HEK293 (cell line): ENCODE measurements around the gene C11orf86.

Source experiments
- CTCF ChIA-PET: fragments of 350-600 bp; formaldehyde crosslinking; extraction: SDS; loops from one replicate; lab custom pipeline; 2021; ENCODE audit warnings: antibody characterized with exemption; lab: Yijun Ruan, JAX
- POLR2A ChIA-PET: fragments of 300-600 bp; formaldehyde crosslinking; extraction: SDS; loops from one replicate; lab custom pipeline; 2020; ENCODE audit warnings: antibody characterized with exemption, inconsistent platforms; lab: Yijun Ruan, JAX
- H3K27ac ChIP-seq: fragments of 200-500 bp; sonication (Bioruptor generic); 2 replicates; pipeline ENCODE4 v1.5.1; 2014; ENCODE audit warnings: low read depth, low read length, control low read depth, inconsistent platforms; ENCODE audit errors: extremely low read depth
- H3K36me3 ChIP-seq, 2 experiments: fragments of 200-500 bp in 1 of 2; sonication (Bioruptor generic) in 1 of 2; 1 replicate in 1 of 2; 2 replicates in 1 of 2; pipeline ENCODE4 v1.5.1; 2014 to 2017; ENCODE audit warnings: inconsistent platforms in 2 of 2, low read length in 2 of 2; ENCODE audit not compliant: control insufficient read depth in 2 of 2, insufficient read depth in 1 of 2
- H3K4me1 ChIP-seq: fragments of 200-500 bp; sonication (Bioruptor generic); 2 replicates; pipeline ENCODE4 v1.5.1; 2014; ENCODE audit warnings: mild to moderate bottlenecking, low read length, inconsistent platforms; ENCODE audit not compliant: control insufficient read depth, insufficient read depth
- H3K4me3 ChIP-seq: 2 replicates; pipeline ENCODE4 v1.5.1; 2011; ENCODE audit warnings: low read depth, mild to moderate bottlenecking, control low read depth, low read length, moderate library complexity
- H3K9me3 ChIP-seq: fragments of 200-500 bp; sonication (Bioruptor generic); 2 replicates; pipeline ENCODE4 v1.5.1; 2014; ENCODE audit warnings: low read depth, low read length, inconsistent platforms; ENCODE audit not compliant: control insufficient read depth, insufficient read depth
- GLIS1 ChIP-seq: fragments of 450-650 bp; formaldehyde crosslinking; IDR thresholded peaks from 2 replicates; pipeline ENCODE4 v1.5.1; 2016; ENCODE audit warnings: missing biosample characterization, missing genetic modification characterization
- KLF7 ChIP-seq: fragments of 450-650 bp; formaldehyde crosslinking; IDR thresholded peaks from 2 replicates; pipeline ENCODE4 v1.5.1; 2016; ENCODE audit warnings: missing biosample characterization, missing genetic modification characterization, borderline replicate concordance
- MEIS1 ChIP-seq: sonication (generic); formaldehyde crosslinking; IDR thresholded peaks from 2 replicates; pipeline ENCODE4 v1.8.1; 2022; ENCODE audit warnings: missing genetic modification reagents, mild to moderate bottlenecking, borderline replicate concordance
- PRDM2 ChIP-seq: fragments of 450-650 bp; formaldehyde crosslinking; IDR thresholded peaks from 2 replicates; pipeline ENCODE4 v1.5.1; 2016; ENCODE audit warnings: missing biosample characterization, missing genetic modification characterization, borderline replicate concordance
- PRDM4 ChIP-seq: fragments of 450-650 bp; formaldehyde crosslinking; IDR thresholded peaks from 2 replicates; pipeline ENCODE4 v1.5.1; 2017; ENCODE audit warnings: missing biosample characterization, missing genetic modification characterization
- SETDB1 ChIP-seq: IDR thresholded peaks from one replicate; pipeline ENCODE4 v1.6.1; 2017; ENCODE audit warnings: mild to moderate bottlenecking, low read length, moderate library complexity, mixed read lengths; ENCODE audit not compliant: insufficient read length
- YY1 ChIP-seq: fragments of 450-650 bp; formaldehyde crosslinking; IDR thresholded peaks from 2 replicates; pipeline ENCODE4 v1.5.1; 2018; ENCODE audit warnings: missing biosample characterization, missing genetic modification characterization
- ZNF140 ChIP-seq: fragments of 450-650 bp; formaldehyde crosslinking; IDR thresholded peaks from 2 replicates; pipeline ENCODE4 v1.5.1; 2016; ENCODE audit warnings: missing biosample characterization, missing genetic modification characterization
- ZNF16 ChIP-seq: fragments of 450-650 bp; formaldehyde crosslinking; IDR thresholded peaks from 2 replicates; pipeline ENCODE4 v1.5.1; 2016; ENCODE audit warnings: low read depth, missing biosample characterization, missing genetic modification characterization
- ZNF266 ChIP-seq: fragments of 450-650 bp; formaldehyde crosslinking; IDR thresholded peaks from 2 replicates; pipeline ENCODE4 v1.5.1; 2016; ENCODE audit warnings: missing biosample characterization, missing genetic modification characterization, low read depth
- ZNF280C ChIP-seq: fragments of 450-650 bp; formaldehyde crosslinking; IDR thresholded peaks from 2 replicates; pipeline ENCODE4 v1.5.1; 2016; ENCODE audit warnings: missing biosample characterization, missing genetic modification characterization
- ZNF473 ChIP-seq: fragments of 450-650 bp; formaldehyde crosslinking; IDR thresholded peaks from 2 replicates; pipeline ENCODE4 v1.5.1; 2017; ENCODE audit warnings: missing biosample characterization, missing genetic modification characterization
- ZNF501 ChIP-seq: fragments of 450-650 bp; formaldehyde crosslinking; IDR thresholded peaks from 2 replicates; pipeline ENCODE4 v1.5.1; 2016; ENCODE audit warnings: missing biosample characterization, missing genetic modification characterization
- ZNF747 ChIP-seq: fragments of 450-650 bp; formaldehyde crosslinking; IDR thresholded peaks from 2 replicates; pipeline ENCODE4 v1.5.1; 2016; ENCODE audit warnings: missing biosample characterization, missing genetic modification characterization

The C11orf86 gene

GRCh38 chr11:66969584-66970225 is 5.4 kb upstream of the C11orf86 start (continued):
- TF ChIP-seq ZNF280C (tag by site-specific recombination) (no peak), ZNF16 (no peak), GLIS1 (tag by site-specific recombination) (no peak), YY1 (tag by site-specific recombination) (no peak), KLF7 (tag by site-specific recombination) (no peak), ZNF140 (tag by site-specific recombination) (no peak), PRDM2 (tag by site-specific recombination) (no peak), PRDM4 (tag by site-specific recombination) (no peak), MEIS1 (no peak), ZNF473 (tag by site-specific recombination) (no peak), ZNF266 (tag by site-specific recombination) (no peak), ZNF501 (no peak)

- CTCF ChIA-PET, result interaction anchor here (1.0 kb wide), 1 partner anchor 11 kb away, joined by 3 read pairs; no protein-coding TSS in a partner anchor
- TF ChIP-seq ZNF747, result no peak
- TF ChIP-seq SETDB1, result peak; percentile 82
- Histone ChIP-seq H3K36me3 (no peaks in the 10 kb centered on the region), H3K4me1 (no peaks in the 10 kb centered on the region), H3K27ac (no peak overlapping the region), H3K4me3 (no peak overlapping the region), H3K9me3 (no peaks in the 10 kb centered on the region)
- POLR2A ChIA-PET, result no interaction called here
These were observed 4.7 kb upstream of the C11orf86 start for GRCh38 chr11:66970371-66970806.
